ENCODE results near the gene SDF4. TPM values are rescaled to one million over a fixed set of nuclear protein-coding genes. Genes with fewer than 3 reads are reported as not detected.

Gene SDF4
- total RNA-seq, 4 donors from 2014 or later = 57.5 to 87.6 (median 73.1) TPM

DNA sequence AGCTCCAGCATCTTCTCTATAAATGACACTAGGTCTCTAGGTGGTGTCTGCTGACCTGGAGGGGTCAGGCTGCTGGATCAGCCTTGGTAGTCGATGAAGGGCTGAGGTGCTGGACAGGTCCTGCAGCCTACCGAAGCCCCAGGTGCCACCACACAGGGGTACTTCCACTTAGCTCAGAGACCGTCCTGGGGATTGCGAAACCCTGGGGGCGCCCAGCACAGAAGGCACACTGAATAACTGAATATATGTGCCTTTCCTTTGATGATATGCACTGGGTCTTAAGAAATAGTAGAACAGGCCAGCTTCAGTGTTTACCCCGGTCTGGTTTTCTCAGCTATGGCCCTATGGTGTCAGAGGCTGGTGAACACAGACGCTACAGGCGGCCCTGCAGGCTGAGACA is 31.0 kb upstream of the SDF4 start:
- Histone ChIP-seq H3K27ac (no peak overlapping the region), H3K4me3 (no peak overlapping the region), H3K36me3 (peaks cover 79% of the 10 kb centered on the region), H3K4me1 (peaks cover 23% of the 10 kb centered on the region), H3K27me3 (no peaks in the 10 kb centered on the region), H3K9me3 (no peaks in the 10 kb centered on the region)
- WGBS = 84% methylated on average over 6 of the region's 8 CpGs
- DNase-seq (ENCODE audit: low spot score in 2 of 2) = no peak
- no peak for TF ChIP-seq EP300 (IDR thresholded peaks at IDR 0.05)
- TF ChIP-seq CTCF (IDR thresholded peaks at IDR 0.05) = no peak
- TF ChIP-seq POLR2A (IDR thresholded peaks at IDR 0.05) = no peak
- no peak for TF ChIP-seq POLR2AphosphoS5 (IDR thresholded peaks at IDR 0.05)

DNA sequence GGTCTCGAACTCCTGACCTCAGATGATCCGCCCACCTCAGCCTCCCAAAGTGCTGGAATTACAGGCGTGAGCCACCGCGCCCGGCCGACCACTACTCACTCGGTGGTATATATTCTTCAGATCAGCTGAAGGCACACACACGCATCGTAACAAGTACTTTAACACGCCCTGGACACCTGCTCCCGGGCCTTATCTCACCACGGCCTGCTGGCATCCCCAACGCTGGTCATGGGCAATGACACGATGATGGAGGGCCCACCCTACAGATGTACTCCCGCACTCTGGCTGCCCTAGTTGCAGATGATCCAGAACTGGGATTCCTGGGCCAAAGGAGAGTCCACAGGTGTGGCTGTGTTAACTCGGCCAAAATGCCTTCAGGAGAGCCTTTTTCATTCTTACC is 30.3 kb upstream of the SDF4 start:
- Histone ChIP-seq H3K9me3 (no peaks in the 10 kb centered on the region), H3K4me3 (no peak overlapping the region), H3K36me3 (peaks cover 73% of the 10 kb centered on the region), H3K27ac (no peak overlapping the region), H3K27me3 (no peaks in the 10 kb centered on the region), H3K4me1 (peaks cover 23% of the 10 kb centered on the region)
- WGBS = 96% methylated on average over 9 of the region's 17 CpGs
- DNase-seq (ENCODE audit: low spot score in 2 of 2) = no peak
- TF ChIP-seq POLR2A (IDR thresholded peaks at IDR 0.05) (no peak), EP300 (IDR thresholded peaks at IDR 0.05) (no peak), POLR2AphosphoS5 (IDR thresholded peaks at IDR 0.05) (no peak), CTCF (IDR thresholded peaks at IDR 0.05) (no peak)

- Histone ChIP-seq H3K36me3 (peaks cover 72% of the 10 kb centered on the region), H3K27ac (no peak overlapping the region)
- TF ChIP-seq CTCF (IDR thresholded peaks at IDR 0.05) = no peak
- no peak for TF ChIP-seq EP300 (IDR thresholded peaks at IDR 0.05)
- TF ChIP-seq POLR2AphosphoS5 (IDR thresholded peaks at IDR 0.05) = no peak
- no peak for TF ChIP-seq POLR2A (IDR thresholded peaks at IDR 0.05)
These were observed 29.2 kb upstream of the SDF4 start for GRCh38 chr1:1260843-1261560.

DNA sequence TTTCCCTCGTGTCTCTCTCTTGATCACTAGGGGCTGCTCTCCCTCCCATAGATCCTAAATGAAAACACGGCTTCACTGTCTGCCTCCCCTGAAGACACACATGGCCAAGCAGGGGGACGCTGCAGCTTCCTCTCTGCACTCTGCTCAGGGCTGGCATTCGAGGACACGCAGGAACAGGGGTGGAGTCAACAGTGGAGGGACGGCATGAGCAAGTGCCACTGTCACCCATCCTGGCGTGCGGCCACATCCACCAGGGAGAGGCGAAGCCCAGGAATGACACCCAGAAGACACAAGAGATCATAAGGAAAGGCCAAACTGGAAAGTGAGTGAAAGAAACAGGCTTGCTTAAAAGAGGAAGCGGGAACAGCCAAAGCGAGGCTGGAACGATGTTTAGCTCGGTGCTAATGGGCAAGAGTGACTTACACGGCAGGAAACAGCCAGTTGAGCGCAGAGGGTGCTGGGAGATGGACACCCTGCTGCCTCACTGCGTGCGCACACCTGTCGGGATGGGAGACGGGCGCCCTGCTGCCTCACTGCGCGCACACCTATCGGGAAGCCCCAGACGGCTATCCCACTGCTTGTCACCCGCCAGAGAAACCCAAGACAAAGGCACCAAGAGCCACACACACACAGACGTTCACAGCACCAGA is 28.3 kb upstream of the SDF4 start:
- no peaks in the 10 kb centered on the region for H3K9me3 ChIP-seq
- 72% methylated on average over 16 of the region's 26 CpGs for WGBS
- no peak overlapping the region for H3K27ac ChIP-seq
- H3K4me3 ChIP-seq = no peak overlapping the region
- H3K4me1 ChIP-seq = peaks cover 23% of the 10 kb centered on the region
- H3K27me3 ChIP-seq = no peaks in the 10 kb centered on the region
- DNase-seq (ENCODE audit: low spot score in 2 of 2) = no peak
- peaks cover 72% of the 10 kb centered on the region for H3K36me3 ChIP-seq
- TF ChIP-seq CTCF (IDR thresholded peaks at IDR 0.05) = no peak
- TF ChIP-seq EP300 (IDR thresholded peaks at IDR 0.05) = no peak

More at GRCh38 chr1:1260843-1261560, 29.2 kb upstream of the SDF4 start:
- Histone ChIP-seq H3K4me3 (no peak overlapping the region), H3K4me1 (peaks cover 23% of the 10 kb centered on the region), H3K27me3 (no peaks in the 10 kb centered on the region), H3K9me3 (no peaks in the 10 kb centered on the region)
- 68% methylated on average over 16 of the region's 16 CpGs for WGBS
- no peak for DNase-seq (ENCODE audit: low spot score in 2 of 2)

DNA sequence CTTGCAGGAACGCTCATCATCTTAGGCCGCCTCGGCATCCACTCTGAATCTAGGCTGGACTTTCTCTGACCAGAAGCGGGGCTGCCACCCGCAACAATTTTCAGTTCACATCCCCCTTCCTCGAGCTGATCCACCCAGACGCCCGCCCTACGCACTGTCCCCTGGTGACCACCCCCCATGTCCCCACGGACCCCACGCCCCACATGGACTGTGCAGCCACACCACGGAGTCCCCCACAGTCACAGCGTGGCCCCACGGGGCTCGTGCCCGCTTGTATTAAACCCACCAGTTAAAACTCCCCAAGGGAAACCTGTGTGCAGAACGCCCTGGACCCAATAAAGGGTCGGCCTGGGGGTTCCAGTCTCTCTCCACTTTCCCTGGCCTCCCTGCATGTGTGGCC is 27.7 kb upstream of the SDF4 start:
- DNase-seq (ENCODE audit: low spot score in 2 of 2) = no peak
- TF ChIP-seq EP300 (IDR thresholded peaks at IDR 0.05) (no peak), POLR2A (IDR thresholded peaks at IDR 0.05) (no peak), CTCF (IDR thresholded peaks at IDR 0.05) (no peak), POLR2AphosphoS5 (IDR thresholded peaks at IDR 0.05) (no peak)
- Histone ChIP-seq H3K4me1 (peaks cover 23% of the 10 kb centered on the region), H3K27ac (no peak overlapping the region), H3K36me3 (peaks cover 72% of the 10 kb centered on the region), H3K27me3 (no peaks in the 10 kb centered on the region), H3K9me3 (no peaks in the 10 kb centered on the region), H3K4me3 (no peak overlapping the region)
- WGBS = 89% methylated on average over 18 of the region's 18 CpGs

All from suprapubic skin (tissue), 4 donors.